SU-DHL-6 (cell line): ENCODE data around the gene IFNA13.

Source experiments
- H2AFZ ChIP-seq: fragments of 200-600 bp; sonication (generic); 2 replicates; pipeline ENCODE4 v1.6.1; 2014; ENCODE audit warnings: low read depth, mild to moderate bottlenecking, moderate library complexity, mixed read lengths, antibody characterized with exemption, low read length; ENCODE audit not compliant: severe bottlenecking
- H3F3A ChIP-seq: fragments of 200-600 bp; shearing (Covaris generic); 2 replicates; pipeline ENCODE4 v1.6.0; 2016; ENCODE audit warnings: antibody characterized with exemption, mild to moderate bottlenecking; ENCODE audit not compliant: insufficient read depth
- H3K27ac ChIP-seq: fragments of 200-600 bp; sonication (generic); 2 replicates; pipeline ENCODE4 v1.5.1; 2016; ENCODE audit warnings: low read depth, mild to moderate bottlenecking, low read length, moderate library complexity, mixed read lengths
- H3K27me3 ChIP-seq: fragments of 200-600 bp; sonication (generic), shearing (Covaris generic); 2 replicates; pipeline ENCODE4 v1.6.0; 2014; ENCODE audit warnings: mild to moderate bottlenecking, low read length
- H3K36me3 ChIP-seq: fragments of 200-600 bp; sonication (generic); 2 replicates; pipeline ENCODE4 v1.6.1; 2014; ENCODE audit warnings: mild to moderate bottlenecking, low read length, mixed read lengths
- H3K4me2 ChIP-seq: fragments of 300-600, 200-600 bp; shearing (Covaris generic), sonication (generic); 2 replicates; pipeline ENCODE4 v1.6.0; 2014; ENCODE audit warnings: low read length, low read depth, mild to moderate bottlenecking; ENCODE audit not compliant: poor library complexity, severe bottlenecking
- H3K4me3 ChIP-seq: fragments of 200-600 bp; sonication (generic); 2 replicates; pipeline ENCODE4 v1.5.1; 2014; ENCODE audit warnings: antibody characterized with exemption, low read length, mild to moderate bottlenecking, mixed read lengths; ENCODE audit not compliant: insufficient read depth, poor library complexity, severe bottlenecking
- H3K79me2 ChIP-seq: fragments of 200-600 bp; sonication (generic); 2 replicates; pipeline ENCODE4 v1.6.1; 2014; ENCODE audit warnings: mild to moderate bottlenecking, low read length, moderate library complexity; ENCODE audit not compliant: insufficient read depth
- H3K9ac ChIP-seq: fragments of 200-600 bp; sonication (generic); 2 replicates; pipeline ENCODE4 v1.7.0; 2014; ENCODE audit warnings: mild to moderate bottlenecking, low read length
- H3K9me2 ChIP-seq: fragments of 200-600 bp; sonication (generic); replicated peaks from 2 replicates; pipeline ENCODE4 v1.6.1; 2014; ENCODE audit warnings: low read length; ENCODE audit not compliant: insufficient read depth
- H3K9me3 ChIP-seq: fragments of 200-600 bp; sonication (generic); 2 replicates; pipeline ENCODE4 v1.6.1; 2014; ENCODE audit warnings: low read length, mixed read lengths; ENCODE audit not compliant: insufficient read depth
- H4K20me1 ChIP-seq: fragments of 200-600 bp; sonication (generic); 2 replicates; pipeline ENCODE4 v1.6.1; 2014; ENCODE audit warnings: low read depth, mild to moderate bottlenecking, antibody characterized with exemption, low read length, moderate library complexity, mixed read lengths
- CTCF ChIP-seq: fragments of 200-600 bp; sonication (generic); IDR thresholded peaks from one replicate; pipeline ENCODE4 v1.5.1; 2017; ENCODE audit warnings: antibody characterized with exemption, mild to moderate bottlenecking, low read length, moderate library complexity; ENCODE audit not compliant: insufficient read depth, poor library complexity, severe bottlenecking
- EZH2phosphoT487 ChIP-seq: fragments of 200-600 bp; sonication (generic), shearing (Covaris generic); conservative IDR thresholded peaks from 2 replicates; pipeline ENCODE4 v1.6.1; 2018; ENCODE audit warnings: mild to moderate bottlenecking, antibody characterized with exemption, low read length, moderate library complexity, mixed read lengths

The IFNA13 gene

GRCh38 chr9:21367957-21368356, at the start of gene IFNA13:
Gene IFNA13 (minus strand): TSS chr9:21368057. CDS start chr9:21368010, 47 bp downstream.
- no peaks in the 10 kb centered on the region for H3F3A ChIP-seq
- H3K9me3 ChIP-seq: no peaks in the 10 kb centered on the region
- H3K9me2 ChIP-seq: no peaks in the 10 kb centered on the region
- no peaks in the 10 kb centered on the region for H4K20me1 ChIP-seq
- no peak for TF ChIP-seq CTCF
- TF ChIP-seq EZH2phosphoT487: no peak
- no peaks in the 10 kb centered on the region for H3K79me2 ChIP-seq
- H3K27me3 ChIP-seq: no peaks in the 10 kb centered on the region
- H2AFZ ChIP-seq: no peak within 1 kb of the TSS
- H3K4me3 ChIP-seq: no peak within 1 kb of the TSS
- H3K36me3 ChIP-seq: no peaks in the 10 kb centered on the region
- H3K4me2 ChIP-seq: no peak within 1 kb of the TSS
- no peak within 1 kb of the TSS for H3K27ac ChIP-seq
- no peak within 1 kb of the TSS for H3K9ac ChIP-seq

GRCh38 chr9:21415493-21416267, 47.8 kb upstream of the IFNA13 start:
- TF ChIP-seq CTCF (no peak), EZH2phosphoT487 (no peak)
- Histone ChIP-seq H3K27me3 (no peaks in the 10 kb centered on the region), H3K27ac (no peak overlapping the region), H3K4me2 (no peak overlapping the region), H3K36me3 (no peaks in the 10 kb centered on the region), H4K20me1 (no peaks in the 10 kb centered on the region), H3K9ac (no peak overlapping the region), H3K9me2 (no peaks in the 10 kb centered on the region), H3K4me3 (no peak overlapping the region), H3F3A (no peaks in the 10 kb centered on the region), H3K79me2 (no peaks in the 10 kb centered on the region), H3K9me3 (no peaks in the 10 kb centered on the region), H2AFZ (no peak overlapping the region)

GRCh38 chr9:21414220-21414940, 46.5 kb upstream of the IFNA13 start:
- Histone ChIP-seq H4K20me1 (no peaks in the 10 kb centered on the region), H3K4me3 (no peak overlapping the region), H3K4me2 (no peak overlapping the region), H3K9me3 (no peaks in the 10 kb centered on the region), H3F3A (no peaks in the 10 kb centered on the region), H3K36me3 (no peaks in the 10 kb centered on the region), H3K9ac (no peak overlapping the region), H3K79me2 (no peaks in the 10 kb centered on the region), H3K27ac (no peak overlapping the region), H2AFZ (no peak overlapping the region), H3K9me2 (no peaks in the 10 kb centered on the region), H3K27me3 (no peaks in the 10 kb centered on the region)
- TF ChIP-seq EZH2phosphoT487 (no peak), CTCF (no peak)
